ENCODE results near the gene BCL7C.
A peak's percentile ranks its signal among the peaks of the same experiment; 100 is the strongest.

The BCL7C gene

GRCh38 chr16:30922420-30922959, 28.6 kb upstream of the BCL7C start:
- peak; percentile 96 to 97 for DNase-seq

- DNase-seq = peak; percentile 79 to 83
Measured at GRCh38 chr16:30921748-30922419, 28.0 kb upstream of the BCL7C start.

- DNase-seq = no peak
Measured at GRCh38 chr16:30921459-30921747, 27.5 kb upstream of the BCL7C start.

- DNase-seq = no peak
Measured at GRCh38 chr16:30920891-30921290, 27.0 kb upstream of the BCL7C start.

DNA sequence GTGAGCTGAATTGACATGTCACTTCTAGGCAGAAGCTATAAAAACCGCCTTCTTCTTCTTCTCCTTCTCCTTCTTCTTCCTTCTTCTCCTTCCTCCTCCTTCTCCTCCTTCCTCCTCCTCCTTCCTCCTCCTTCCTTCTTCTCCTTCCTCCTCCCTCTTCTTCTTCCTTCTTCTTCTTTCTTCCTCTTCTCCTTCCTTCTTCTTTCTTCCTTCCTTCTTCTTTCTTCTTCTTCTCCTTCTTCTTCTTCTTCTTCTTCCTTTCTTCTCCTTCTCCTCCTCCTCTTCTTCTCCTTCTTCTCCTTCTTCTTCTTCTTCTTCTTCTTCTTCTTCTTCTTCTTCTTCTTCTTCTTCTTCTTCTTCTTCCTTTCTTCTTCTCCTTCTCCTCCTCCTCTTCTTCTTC, 24.7 kb upstream of the BCL7C start:
- no peak for DNase-seq

DNA sequence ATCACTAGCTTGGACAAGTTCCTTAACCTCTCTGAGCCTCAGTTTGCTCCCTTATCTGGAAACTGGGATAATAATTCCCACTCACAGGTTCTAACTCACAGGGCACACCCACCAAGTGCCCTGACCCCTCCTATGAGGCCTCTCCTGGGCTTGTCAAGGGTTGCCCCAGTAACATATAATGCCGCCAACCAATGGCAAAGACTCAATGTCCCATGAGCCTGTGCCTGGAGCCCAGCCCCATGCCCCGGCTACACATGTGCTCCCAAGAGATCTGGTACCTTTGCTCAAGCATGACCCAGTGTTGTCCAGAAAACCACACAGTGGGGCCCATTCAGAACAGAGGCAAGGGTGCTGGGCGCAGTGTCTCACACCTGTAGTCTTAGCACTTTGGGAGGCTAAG, 21.0 kb upstream of the BCL7C start:
- no peak for DNase-seq

- DNase-seq = no peak
Measured at GRCh38 chr16:30912794-30913412, 19.0 kb upstream of the BCL7C start.

GRCh38 chr16:30910427-30911029, 16.7 kb upstream of the BCL7C start:
- DNase-seq = no peak

- no peak for DNase-seq
Measured at GRCh38 chr16:30907064-30907463, 13.2 kb upstream of the BCL7C start.

- DNase-seq = peak; percentile 82 to 86
Measured at GRCh38 chr16:30904114-30904780, 10.4 kb upstream of the BCL7C start.

- peak; percentile 97 to 99 for DNase-seq
Measured at GRCh38 chr16:30903596-30903995, 9.7 kb upstream of the BCL7C start.

DNA sequence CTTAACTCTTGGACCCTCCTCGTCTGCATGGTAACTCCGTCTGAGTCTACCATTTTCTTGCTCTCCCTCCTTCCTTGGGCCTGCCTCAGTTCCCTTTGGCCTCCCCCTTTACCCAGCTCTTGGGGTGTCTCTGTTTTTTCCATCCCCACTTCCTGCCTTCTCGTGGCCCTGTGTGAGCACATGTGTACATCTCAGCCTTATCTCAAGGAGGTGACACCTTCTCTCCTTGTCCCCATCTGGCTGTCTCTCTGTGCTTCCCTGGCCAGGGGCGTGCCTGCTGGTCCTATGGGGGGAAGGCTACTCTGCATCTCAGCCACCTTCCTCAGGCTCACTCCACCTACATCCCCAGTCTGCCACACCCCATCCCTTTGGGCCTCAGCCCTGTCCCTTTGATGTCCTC, 9.1 kb upstream of the BCL7C start:
- DNase-seq = no peak

DNA sequence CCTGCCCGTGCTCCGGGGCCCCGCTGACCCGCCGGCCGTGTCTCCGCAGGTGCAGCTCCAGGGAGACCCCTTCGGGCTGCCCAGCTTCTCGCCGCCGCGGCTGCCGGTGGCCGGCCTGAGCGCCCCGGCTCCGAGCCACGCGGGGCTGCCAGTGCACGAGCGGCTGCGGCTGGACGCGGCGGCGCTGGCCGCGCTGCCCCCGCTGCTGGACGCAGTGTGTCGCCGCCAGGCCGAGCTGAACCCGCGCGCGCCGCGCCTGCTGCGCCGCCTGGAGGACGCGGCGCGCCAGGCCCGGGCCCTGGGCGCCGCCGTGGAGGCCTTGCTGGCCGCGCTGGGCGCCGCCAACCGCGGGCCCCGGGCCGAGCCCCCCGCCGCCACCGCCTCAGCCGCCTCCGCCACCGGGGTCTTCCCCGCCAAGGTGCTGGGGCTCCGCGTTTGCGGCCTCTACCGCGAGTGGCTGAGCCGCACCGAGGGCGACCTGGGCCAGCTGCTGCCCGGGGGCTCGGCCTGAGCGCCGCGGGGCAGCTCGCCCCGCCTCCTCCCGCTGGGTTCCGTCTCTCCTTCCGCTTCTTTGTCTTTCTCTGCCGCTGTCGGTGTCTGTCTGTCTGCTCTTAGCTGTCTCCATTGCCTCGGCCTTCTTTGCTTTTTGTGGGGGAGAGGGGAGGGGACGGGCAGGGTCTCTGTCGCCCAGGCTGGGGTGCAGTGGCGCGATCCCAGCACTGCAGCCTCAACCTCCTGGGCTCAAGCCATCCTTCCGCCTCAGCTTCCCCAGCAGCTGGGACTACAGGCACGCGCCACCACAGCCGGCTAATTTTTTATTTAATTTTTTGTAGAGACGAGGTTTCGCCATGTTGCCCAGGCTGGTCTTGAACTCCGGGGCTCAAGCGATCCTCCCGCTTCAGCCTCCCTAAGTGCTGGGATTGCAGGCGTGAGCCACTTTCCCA, 8.4 kb upstream of the BCL7C start:
- peak; percentile 45 to 61 for DNase-seq

GRCh38 chr16:30901201-30902028, 7.5 kb upstream of the BCL7C start:
- DNase-seq = peak; percentile 16 to 22

GRCh38 chr16:30900588-30900987, 6.7 kb upstream of the BCL7C start:
- no peak for DNase-seq

GRCh38 chr16:30899794-30900193, 5.9 kb upstream of the BCL7C start:
- DNase-seq = no peak

GRCh38 chr16:30896889-30897733, 3.2 kb upstream of the BCL7C start:
- peak in 1 of 2 experiments; percentile 4 for DNase-seq

- DNase-seq = no peak
Measured at GRCh38 chr16:30896261-30896888, 2.5 kb upstream of the BCL7C start, which contains the start of gene CTF1. CTF1 (plus strand) TSS chr16:30896614; CDS start chr16:30896644, 30 bp downstream.

DNA sequence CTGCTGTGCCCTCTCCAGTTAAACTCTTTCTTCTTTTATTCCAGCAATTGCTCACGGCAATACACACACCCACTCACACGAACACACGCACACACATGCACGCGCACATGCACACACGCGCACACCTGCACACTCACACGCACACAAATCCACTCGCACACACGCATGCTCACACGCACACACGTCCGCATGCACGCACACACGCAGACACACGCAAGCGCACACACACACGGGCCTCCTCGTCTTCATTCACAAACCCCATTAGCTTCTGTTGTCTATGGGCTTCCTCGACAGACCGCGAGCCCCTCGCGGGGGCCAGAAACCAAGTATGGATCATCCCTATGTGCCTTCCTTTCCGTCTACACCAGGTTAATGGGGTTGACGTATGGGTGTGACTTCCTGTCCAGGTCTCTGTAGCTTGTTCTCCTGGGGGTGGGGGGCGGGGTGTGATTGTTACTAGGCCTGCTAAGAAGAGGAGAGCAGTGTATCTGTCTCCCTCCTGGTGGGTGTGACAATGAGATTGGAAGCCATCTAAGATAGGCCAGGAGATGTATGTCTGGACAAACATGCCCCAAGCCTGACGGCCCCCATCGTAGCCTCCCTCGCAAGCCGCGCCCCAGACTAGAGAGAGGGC, 1.9 kb upstream of the BCL7C start:
- DNase-seq = no peak
